GM19452 (cell line): ENCODE results near the gene ZNF394.

Experiments used
- ATAC-seq: cut with Tn5 transposase; IDR thresholded peaks from one replicate; pipeline ENCODE4 v1.9.1; 2021; ENCODE audit not compliant: unreplicated experiment

Gene ZNF394

GRCh38 chr7:99497766-99498545, 2.1 kb downstream of the ZNF394 start:
- ATAC-seq = no peak

DNA sequence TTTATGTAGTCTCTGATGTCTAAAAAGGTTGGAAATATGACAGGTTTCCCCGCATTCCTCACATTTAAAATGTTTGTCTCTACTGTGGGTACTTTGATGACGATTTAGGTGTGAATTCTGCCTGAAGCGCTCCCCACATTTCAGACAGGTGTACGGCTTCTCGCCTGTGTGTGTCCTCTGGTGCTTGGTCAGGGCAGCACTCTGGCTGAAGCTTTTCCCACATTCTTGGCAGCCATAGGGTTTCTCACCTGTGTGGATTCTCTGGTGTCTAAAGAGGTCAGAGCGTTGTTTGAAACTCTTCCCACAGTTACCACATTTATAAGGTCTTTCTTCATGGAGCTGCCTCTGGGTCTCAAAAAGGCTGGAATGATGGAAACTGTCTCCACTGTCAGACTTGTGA, 6.3 kb downstream of the ZNF394 start:
- no peak for ATAC-seq

- no peak for ATAC-seq
Measured at GRCh38 chr7:99490878-99491277, 9.2 kb downstream of the ZNF394 start.

GRCh38 chr7:99489235-99489634, 10.8 kb downstream of the ZNF394 start:
- ATAC-seq = no peak

GRCh38 chr7:99485094-99485493, 15.0 kb downstream of the ZNF394 start:
- no peak for ATAC-seq

DNA sequence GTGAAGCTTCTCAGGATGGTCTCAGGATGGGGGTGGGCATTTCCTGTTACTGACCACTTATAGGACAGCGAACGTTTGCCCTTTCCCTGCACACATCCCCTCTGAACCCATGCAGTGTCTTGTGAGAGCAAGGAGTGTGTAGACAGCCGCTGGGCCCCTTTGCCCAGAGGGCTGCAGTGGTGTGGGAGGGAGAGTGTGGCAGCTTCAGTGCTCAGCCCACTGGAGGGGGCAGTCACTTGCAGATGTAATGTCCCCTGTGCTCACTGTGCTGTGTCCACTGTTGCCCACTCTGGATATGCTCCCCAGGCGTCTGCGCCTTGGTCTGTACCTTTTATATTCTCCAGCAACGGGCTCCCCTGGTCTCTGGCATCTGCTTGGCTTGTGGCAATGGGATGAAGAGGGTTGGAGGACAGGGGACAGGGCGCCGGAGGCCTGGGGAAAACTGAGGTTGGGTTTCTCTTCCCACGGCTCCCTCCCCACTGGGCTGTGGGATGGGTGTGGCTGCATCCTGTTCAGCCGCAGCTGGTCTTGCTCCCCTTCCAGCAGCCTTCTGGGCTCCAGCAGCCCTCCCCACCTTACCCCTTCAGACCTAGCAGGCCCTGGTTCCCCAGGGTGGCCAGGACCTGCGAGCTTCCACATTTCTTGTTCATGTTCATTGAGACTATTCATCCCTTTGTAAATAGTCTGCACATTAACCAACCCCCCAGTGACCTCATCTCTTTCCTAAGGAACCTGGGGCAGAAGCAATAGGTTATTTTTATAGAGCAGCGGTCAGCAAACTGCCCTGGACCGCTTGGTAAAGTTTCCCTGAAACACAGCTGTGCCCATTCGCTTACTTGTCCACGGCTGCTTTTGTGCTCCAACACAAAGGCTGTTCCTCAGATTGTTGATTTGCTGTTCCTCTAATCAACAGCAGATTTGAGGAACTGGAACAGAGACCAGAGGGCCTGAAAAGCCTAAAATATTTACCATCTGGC, 21.3 kb downstream of the ZNF394 start:
- no peak for ATAC-seq

- ATAC-seq = no peak
Measured at GRCh38 chr7:99476107-99476506, 24.0 kb downstream of the ZNF394 start.

DNA sequence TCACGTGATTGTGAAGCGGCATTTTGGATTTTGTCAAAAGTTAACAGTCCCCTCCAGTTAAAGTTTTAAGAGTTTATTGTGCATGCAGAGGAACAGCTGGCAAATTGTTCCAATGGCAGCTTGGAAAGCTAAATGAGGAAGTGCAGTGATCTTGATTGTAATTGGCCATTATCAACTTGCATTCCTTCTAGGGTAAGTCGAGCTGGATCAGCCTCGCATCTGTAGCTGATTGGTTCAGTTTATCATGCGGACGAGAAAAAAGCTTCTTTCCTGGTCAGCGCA, 26.8 kb downstream of the ZNF394 start:
- ATAC-seq = no peak

DNA sequence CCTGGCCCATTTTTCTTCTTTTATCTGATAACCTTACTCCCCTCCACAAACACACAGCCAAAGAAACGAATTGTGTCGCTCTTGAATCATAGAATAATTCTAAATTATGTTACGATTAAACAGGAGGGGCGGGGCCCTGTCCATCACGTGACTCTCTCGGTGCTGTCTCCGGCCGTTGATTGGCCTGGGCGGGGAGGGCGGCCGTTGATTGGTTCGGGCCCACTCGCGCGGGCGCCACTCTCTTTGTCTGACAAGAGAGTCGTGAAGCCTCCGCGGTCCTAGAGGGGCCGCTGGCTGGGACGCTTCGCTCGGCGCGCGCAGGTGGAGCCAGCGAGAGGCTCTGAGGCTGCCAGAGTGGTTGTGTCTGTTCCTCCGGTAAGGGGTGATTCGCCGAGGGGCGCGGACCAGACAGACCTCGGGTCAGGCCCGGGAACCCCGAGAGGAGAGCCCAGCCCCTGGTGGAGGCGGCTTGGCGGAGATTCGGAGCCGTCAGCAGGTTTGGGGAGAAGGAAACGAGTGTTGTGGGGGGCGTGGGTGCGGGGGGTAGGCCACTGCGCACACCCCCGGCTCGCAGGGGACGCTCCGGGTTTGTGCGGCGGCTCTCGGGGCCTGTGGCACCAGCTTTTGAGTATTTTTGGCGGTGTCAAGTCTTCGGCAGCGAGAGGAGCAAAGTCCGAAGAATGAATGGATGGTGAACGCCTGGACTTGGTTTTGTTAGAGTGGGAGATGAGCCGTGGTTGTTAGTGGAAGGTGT, 27.3 kb downstream of the ZNF394 start, which contains the start of gene ZNF789:
Gene ZNF789 (plus strand): TSS at position 330 of the 754 bp plus-strand sequence. CDS start 3,567 bp downstream, outside the sequence.
- peak; percentile 94 for ATAC-seq

- no peak for ATAC-seq
Measured at GRCh38 chr7:99469381-99470065, 30.6 kb downstream of the ZNF394 start.

- no peak for ATAC-seq
Measured at GRCh38 chr7:99468336-99468918, 31.7 kb downstream of the ZNF394 start.

DNA sequence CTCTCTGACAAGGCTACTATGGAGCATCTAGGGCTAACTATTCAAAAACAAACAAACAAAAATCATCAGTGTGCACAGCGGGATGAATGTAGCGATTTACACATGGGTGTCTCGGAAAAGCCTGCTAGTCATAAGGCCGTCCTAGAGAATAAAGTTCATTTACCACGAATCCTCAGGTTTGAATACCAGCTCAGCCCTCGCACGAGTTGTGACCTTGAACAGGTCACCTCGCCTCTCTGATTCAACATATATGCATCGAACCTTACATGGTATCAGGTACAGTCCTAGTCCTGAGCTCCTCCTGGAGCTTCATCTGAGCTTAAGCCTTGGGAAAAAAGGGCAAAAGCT, 34.7 kb downstream of the ZNF394 start:
- ATAC-seq = no peak

DNA sequence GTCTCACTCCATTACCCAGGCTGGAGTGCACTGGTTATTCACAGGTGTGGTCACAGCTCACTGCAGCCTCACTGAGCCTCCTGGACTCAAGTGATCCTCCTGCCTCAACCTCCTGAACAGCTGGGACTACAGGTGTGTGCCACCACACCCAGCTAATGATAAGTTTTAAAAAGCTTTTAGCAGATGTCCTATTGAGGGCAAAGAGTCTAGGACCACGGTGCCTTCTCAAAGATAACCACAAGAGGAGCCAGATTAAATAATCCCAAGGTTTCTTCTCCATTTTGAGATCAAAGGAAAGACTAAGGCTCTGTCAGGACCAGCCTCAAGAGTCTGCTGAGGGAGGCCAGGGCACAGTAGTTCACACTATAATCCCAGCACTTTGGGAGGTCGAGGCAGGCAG, 38.9 kb downstream of the ZNF394 start:
- ATAC-seq = no peak

- no peak for ATAC-seq
Measured at GRCh38 chr7:99460651-99461050, 39.4 kb downstream of the ZNF394 start.

- ATAC-seq = no peak
Measured at GRCh38 chr7:99459087-99459486, 41.0 kb downstream of the ZNF394 start.

GRCh38 chr7:99457650-99458493, 42.2 kb downstream of the ZNF394 start:
- ATAC-seq = no peak

DNA sequence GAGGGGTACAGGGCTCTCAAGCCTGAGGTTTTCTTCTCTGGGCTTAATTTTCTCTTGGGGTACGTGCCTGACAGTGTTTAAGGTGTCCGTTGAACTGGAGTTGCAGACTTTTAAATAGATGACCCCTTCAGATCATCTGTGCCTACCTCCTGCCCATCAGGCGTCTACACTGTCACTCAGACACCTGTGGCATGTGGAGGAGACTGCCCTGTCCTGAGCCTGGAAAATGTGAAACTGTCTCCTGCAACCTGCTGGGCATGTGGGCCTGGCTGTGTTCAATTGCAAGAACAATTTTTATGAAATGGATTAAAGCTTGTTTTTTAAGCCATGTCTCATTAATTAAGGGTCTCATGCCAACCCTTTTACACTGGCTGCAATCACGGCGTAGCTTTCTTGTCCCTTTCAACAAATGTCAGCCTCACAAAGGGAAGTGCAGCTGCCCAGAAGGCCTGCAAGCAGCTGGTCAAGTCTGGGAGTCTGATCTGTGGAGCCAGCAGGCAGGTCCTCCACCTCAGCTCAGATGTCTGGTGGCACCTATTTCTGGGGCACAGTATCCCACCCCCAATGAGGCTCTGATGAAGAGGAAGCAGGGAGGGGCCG, 42.9 kb downstream of the ZNF394 start:
- no peak for ATAC-seq

DNA sequence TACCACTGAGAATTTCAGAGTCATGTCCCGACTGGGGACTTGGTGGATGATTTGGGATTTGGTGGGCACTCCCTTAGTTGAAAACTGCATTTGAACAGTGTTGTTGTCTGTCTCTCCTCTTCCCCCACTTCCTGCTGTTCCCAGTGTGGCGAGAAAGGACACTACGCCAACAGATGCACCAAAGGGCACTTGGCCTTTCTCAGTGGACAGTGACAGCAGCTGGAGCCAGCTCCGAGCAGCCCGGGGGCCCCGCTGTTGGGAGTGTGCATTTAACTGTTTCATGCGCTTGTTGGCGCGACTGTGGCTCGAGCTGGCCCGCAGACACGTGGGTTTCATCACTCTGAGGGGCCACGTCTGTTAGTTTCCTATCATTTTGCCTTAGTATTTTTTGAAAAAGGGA, 43.8 kb downstream of the ZNF394 start:
- no peak for ATAC-seq

DNA sequence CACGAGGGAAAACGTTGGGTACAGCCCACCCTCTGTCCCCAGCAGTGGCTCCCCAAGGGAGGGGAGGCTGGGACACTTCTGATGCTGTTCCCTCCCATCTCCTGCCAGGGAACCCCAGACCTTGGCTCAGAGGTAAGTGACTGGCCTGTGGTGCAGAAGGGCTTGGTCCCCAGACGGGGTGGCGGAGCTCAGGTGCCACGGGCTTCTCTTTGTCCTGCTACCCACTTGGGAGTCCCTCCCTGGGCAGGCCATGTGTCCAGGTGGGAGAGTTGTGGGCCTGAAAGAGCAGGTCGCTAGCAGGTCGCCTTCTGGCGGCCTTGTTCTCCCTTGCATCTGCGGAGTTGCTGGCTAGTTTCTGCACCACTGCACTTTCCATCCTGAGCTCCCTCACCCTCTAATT, 44.2 kb downstream of the ZNF394 start:
- ATAC-seq = no peak
